PC-3 (cell line): Measurements from ENCODE around the gene MECR. TPM values are rescaled to one million over a fixed set of nuclear protein-coding genes. Genes with fewer than 3 reads are reported as not detected.
A peak's percentile ranks its signal among the peaks of the same experiment; 100 is the strongest.

Experiments used
- ATAC-seq: fragments of 200-7000 bp; cut with Tn5 transposase; 2 replicates; pipeline ENCODE4 v1.9.1; 2020; ENCODE audit warnings: mild to moderate bottlenecking, moderate library complexity
- BruUV-seq: library from RNA; stranded (reverse); fragments of 400-500 nt; replicated peaks from 2 replicates; lab custom pipeline; 2021; lab: Mats Ljungman, UMichigan
- CTCF ChIA-PET: fragments of 300-600 bp; sonication (Branson Sonifier 250); formaldehyde crosslinking; loops from one replicate; lab custom pipeline; 2022; ENCODE audit warnings: antibody characterized with exemption; lab: Charles Lee
- POLR2A ChIA-PET: fragments of 300-600 bp; sonication (Branson Sonifier 250); formaldehyde crosslinking; loops from one replicate; lab custom pipeline; 2022; ENCODE audit warnings: antibody characterized with exemption; ENCODE audit not compliant: unreplicated experiment; lab: Charles Lee
- DNase-seq: peaks from one replicate; pipeline ENCODE4 v3.0.0-alpha.2; 2015
- H2AFZ ChIP-seq: fragments of 300-600 bp; sonication (generic); 2 replicates; pipeline ENCODE4 v1.6.0; 2016; ENCODE audit warnings: antibody characterized with exemption, low read length
- H3F3A ChIP-seq: fragments of 300-600 bp; sonication (generic); one replicate; pipeline ENCODE4 v1.6.0; 2017; ENCODE audit warnings: antibody characterized with exemption, low read length, control low read depth, mild to moderate bottlenecking; ENCODE audit not compliant: unreplicated experiment
- H3K27ac ChIP-seq: fragments of 300-600 bp; sonication (generic); 2 replicates; pipeline ENCODE4 v1.5.1; 2016; ENCODE audit warnings: mild to moderate bottlenecking, low read length
- H3K27me3 ChIP-seq: fragments of 300-600 bp; sonication (generic); 2 replicates; pipeline ENCODE4 v1.6.1; 2016; ENCODE audit warnings: low read length, mixed read lengths
- H3K36me3 ChIP-seq: fragments of 300-600 bp; sonication (generic); 2 replicates; pipeline ENCODE4 v1.6.1; 2016; ENCODE audit warnings: low read depth, mixed run types, low read length, mixed read lengths
- H3K4me1 ChIP-seq: fragments of 300-600 bp; sonication (generic); 2 replicates; pipeline ENCODE4 v1.5.1; 2016; ENCODE audit warnings: low read length; ENCODE audit not compliant: insufficient read depth
- H3K4me2 ChIP-seq: fragments of 300-600 bp; sonication (generic); 2 replicates; pipeline ENCODE4 v1.6.0; 2016; ENCODE audit warnings: low read length
- H3K4me3 ChIP-seq: fragments of 300-600 bp; sonication (generic); 2 replicates; pipeline ENCODE4 v1.5.1; 2016; ENCODE audit warnings: mild to moderate bottlenecking, low read length, mixed read lengths
- H3K79me2 ChIP-seq: fragments of 300-600 bp; sonication (generic); 2 replicates; pipeline ENCODE4 v1.6.1; 2017; ENCODE audit warnings: low read length, mixed read lengths
- H3K9ac ChIP-seq: fragments of 300-600 bp; sonication (generic); 2 replicates; pipeline ENCODE4 v1.6.0; 2016; ENCODE audit warnings: mild to moderate bottlenecking, low read length
- H3K9me2 ChIP-seq: fragments of 300-600 bp; sonication (generic); replicated peaks from 2 replicates; pipeline ENCODE4 v1.6.1; 2016; ENCODE audit warnings: mixed run types, low read length, mixed read lengths
- H3K9me3 ChIP-seq: fragments of 300-600 bp; sonication (generic); 2 replicates; pipeline ENCODE4 v1.6.1; 2016; ENCODE audit warnings: low read length, mixed read lengths
- H4K20me1 ChIP-seq: fragments of 300-600 bp; sonication (generic); 2 replicates; pipeline ENCODE4 v1.6.1; 2016; ENCODE audit warnings: low read length, mixed read lengths
- EZH2 ChIP-seq: fragments of 300-600 bp; sonication (generic); IDR thresholded peaks from one replicate; pipeline ENCODE4 v1.6.1; 2017; ENCODE audit warnings: antibody characterized with exemption, mild to moderate bottlenecking, low read length; ENCODE audit not compliant: unreplicated experiment
- EZH2phosphoT487 ChIP-seq: fragments of 300-600 bp; sonication (generic); IDR thresholded peaks from 2 replicates; pipeline ENCODE4 v1.6.1; 2018; ENCODE audit warnings: mild to moderate bottlenecking, antibody characterized with exemption, low read length, borderline replicate concordance
- intact Hi-C: fragments of 100-400 bp; cut with micrococcal nuclease; formaldehyde crosslinking; loops from 2 replicates; pipeline ENCODE4 v1.9.0; 2023
- total RNA-seq: library from RNA; depleted of rRNA; stranded (reverse); fragments of >200 nt; gene quantifications from 2 replicates; pipeline ENCODE4 v1.2.3, GENCODE V29; 2014
- TF ChIP-seq, protein P1 (sequence below): fragments of 300-600 bp; sonication (generic); conservative IDR thresholded peaks from 2 replicates; pipeline ENCODE4 v1.5.1; 2017; ENCODE audit warnings: antibody characterized with exemption, low read depth, mild to moderate bottlenecking, low read length

The MECR gene
- total RNA-seq, 1 experiment from 2014 or later: 30.5 TPM

DNA sequence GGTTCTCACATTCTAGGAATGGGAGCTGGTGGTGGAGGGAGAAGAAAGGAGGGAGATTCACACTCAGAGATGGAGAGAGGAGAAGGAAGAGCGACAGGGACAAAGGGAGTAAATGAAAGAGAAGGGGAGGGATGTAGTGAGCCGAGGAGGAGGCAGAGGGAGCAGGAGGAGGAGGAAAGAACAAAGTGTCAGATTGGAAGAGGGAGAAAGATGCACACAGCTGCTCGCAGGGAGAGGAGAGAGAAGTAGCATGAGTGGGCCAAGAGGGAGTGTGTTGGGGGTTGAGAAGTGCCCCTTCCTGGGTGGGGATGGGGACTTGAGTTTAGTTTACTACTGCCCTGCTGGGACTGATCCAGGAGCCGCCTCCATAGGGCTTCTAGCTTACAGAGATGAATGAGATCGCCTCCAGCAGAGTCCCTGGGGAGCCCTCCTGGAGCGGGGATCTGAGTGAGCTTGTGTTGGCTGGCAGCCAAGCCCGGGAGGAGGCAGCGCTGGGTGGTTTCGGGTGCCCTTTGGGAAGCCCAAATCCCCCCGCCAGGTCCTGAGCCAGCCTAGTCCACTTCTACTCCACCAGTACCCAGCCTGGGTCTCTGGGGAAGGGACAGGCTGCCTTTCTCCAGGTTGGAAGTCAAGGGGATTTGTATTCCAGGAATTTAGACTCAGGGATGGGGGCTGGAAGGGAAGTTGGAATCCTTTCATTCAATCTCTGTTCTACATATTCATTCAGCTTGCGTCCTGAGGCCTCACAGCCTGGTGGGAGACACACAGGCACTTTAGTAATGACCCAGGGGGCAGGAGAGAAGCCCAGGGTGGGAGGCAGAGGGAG, 26.5 kb upstream of the MECR start:
- Histone ChIP-seq H3K27me3 (no peaks in the 10 kb centered on the region), H3K4me1 (peaks cover 7% of the 10 kb centered on the region; the same call in 1 of the 2 replicates), H3F3A (no peaks in the 10 kb centered on the region), H3K9ac (no peak overlapping the region), H4K20me1 (no peaks in the 10 kb centered on the region), H3K36me3 (no peaks in the 10 kb centered on the region), H3K4me2 (no peak overlapping the region), H2AFZ (no peak overlapping the region), H3K79me2 (no peaks in the 10 kb centered on the region), H3K9me2 (no peaks in the 10 kb centered on the region), H3K27ac (0 out of 2 replicates have a peak overlapping the region, but pooled peaks have one; percentile 29), H3K9me3 (no peaks in the 10 kb centered on the region), H3K4me3 (no peak overlapping the region)
- DNase-seq (no peak), ATAC-seq (no peak)
- BruUV-seq: no TSS peak
- CTCF ChIA-PET: interaction anchor here (0.6 kb wide), 1 partner anchor 1462 kb away, joined by 3 read pairs; no protein-coding TSS in a partner anchor
- intact Hi-C loops: no loop called here
- POLR2A ChIA-PET: no interaction called here
- no peak for TF ChIP-seq EZH2phosphoT487
- TF ChIP-seq, protein P1, sequence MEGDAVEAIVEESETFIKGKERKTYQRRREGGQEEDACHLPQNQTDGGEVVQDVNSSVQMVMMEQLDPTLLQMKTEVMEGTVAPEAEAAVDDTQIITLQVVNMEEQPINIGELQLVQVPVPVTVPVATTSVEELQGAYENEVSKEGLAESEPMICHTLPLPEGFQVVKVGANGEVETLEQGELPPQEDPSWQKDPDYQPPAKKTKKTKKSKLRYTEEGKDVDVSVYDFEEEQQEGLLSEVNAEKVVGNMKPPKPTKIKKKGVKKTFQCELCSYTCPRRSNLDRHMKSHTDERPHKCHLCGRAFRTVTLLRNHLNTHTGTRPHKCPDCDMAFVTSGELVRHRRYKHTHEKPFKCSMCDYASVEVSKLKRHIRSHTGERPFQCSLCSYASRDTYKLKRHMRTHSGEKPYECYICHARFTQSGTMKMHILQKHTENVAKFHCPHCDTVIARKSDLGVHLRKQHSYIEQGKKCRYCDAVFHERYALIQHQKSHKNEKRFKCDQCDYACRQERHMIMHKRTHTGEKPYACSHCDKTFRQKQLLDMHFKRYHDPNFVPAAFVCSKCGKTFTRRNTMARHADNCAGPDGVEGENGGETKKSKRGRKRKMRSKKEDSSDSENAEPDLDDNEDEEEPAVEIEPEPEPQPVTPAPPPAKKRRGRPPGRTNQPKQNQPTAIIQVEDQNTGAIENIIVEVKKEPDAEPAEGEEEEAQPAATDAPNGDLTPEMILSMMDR: no peak
- no peak for TF ChIP-seq EZH2

DNA sequence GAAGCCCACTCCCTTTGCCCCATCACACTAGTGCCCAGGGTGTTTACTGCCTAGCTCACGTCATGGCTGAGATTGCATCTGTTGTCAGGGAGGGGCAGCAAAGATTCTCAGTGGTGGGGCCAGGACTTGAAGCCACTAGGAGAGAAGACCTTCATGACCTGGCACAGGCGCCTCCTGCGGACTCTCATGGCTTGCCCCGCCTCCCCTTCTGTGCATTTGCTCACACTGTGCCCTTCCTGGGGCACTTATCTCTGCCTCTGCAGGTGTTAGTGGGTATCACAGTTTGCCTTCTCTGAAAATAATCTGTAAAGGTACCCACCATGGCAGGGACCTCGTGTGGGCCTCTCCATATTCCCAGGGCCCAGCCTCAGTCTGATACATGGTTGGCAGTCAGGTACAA, 25.7 kb upstream of the MECR start:
- Histone ChIP-seq H3K27ac (no peak overlapping the region), H3K4me3 (no peak overlapping the region), H3F3A (no peaks in the 10 kb centered on the region), H4K20me1 (no peaks in the 10 kb centered on the region), H3K9me2 (no peaks in the 10 kb centered on the region), H3K4me1 (peaks cover 7% of the 10 kb centered on the region; the same call in 1 of the 2 replicates), H3K36me3 (no peaks in the 10 kb centered on the region), H3K4me2 (no peak overlapping the region), H3K9ac (no peak overlapping the region), H3K79me2 (no peaks in the 10 kb centered on the region), H2AFZ (no peak overlapping the region), H3K9me3 (no peaks in the 10 kb centered on the region), H3K27me3 (no peaks in the 10 kb centered on the region)
- TF ChIP-seq EZH2: no peak
- TF ChIP-seq EZH2phosphoT487: no peak
- TF ChIP-seq, protein P1: no peak
- intact Hi-C loops: no loop called here
- DNase-seq (no peak), ATAC-seq (no peak)
- BruUV-seq: no TSS peak
- POLR2A ChIA-PET: no interaction called here
- CTCF ChIA-PET: no interaction called here

DNA sequence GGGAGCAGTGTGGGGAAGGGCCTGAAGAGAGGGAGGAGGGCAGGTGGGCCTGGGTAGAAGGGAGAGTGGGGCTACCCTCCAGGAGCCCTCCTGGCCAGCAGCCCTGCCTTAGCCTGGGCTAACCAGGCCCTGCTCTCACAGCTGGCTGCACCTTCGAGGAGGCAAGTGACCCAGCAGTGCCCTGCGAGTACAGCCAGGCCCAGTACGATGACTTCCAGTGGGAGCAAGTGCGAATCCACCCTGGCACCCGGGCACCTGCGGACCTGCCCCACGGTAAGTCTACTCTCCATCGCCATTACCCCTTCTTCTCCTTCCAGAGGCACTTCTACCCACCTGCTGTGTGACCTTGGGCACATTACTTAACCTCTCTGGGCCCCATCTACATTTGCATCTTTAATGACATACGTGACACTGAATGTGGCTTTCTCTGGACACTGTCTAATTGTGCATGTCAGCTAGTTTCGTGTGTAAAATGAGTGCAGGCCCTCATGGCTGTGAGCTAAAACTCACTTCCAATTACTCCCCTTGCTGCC, 24.5 kb upstream of the MECR start:
- Histone ChIP-seq H2AFZ (no peak overlapping the region), H3K4me3 (no peak overlapping the region), H3K4me1 (peaks cover 7% of the 10 kb centered on the region; the same call in 1 of the 2 replicates), H3K9me3 (no peaks in the 10 kb centered on the region), H3K4me2 (no peak overlapping the region), H4K20me1 (no peaks in the 10 kb centered on the region), H3F3A (no peaks in the 10 kb centered on the region), H3K36me3 (no peaks in the 10 kb centered on the region), H3K9me2 (no peaks in the 10 kb centered on the region), H3K9ac (no peak overlapping the region), H3K27me3 (no peaks in the 10 kb centered on the region), H3K27ac (no peak overlapping the region), H3K79me2 (no peaks in the 10 kb centered on the region)
- DNase-seq (no peak), ATAC-seq (no peak)
- no peak for TF ChIP-seq EZH2phosphoT487
- no peak for TF ChIP-seq EZH2
- TF ChIP-seq, protein P1: no peak
- CTCF ChIA-PET: no interaction called here
- POLR2A ChIA-PET: no interaction called here
- BruUV-seq: no TSS peak
- intact Hi-C loops: no loop called here
